MG63 (cell line): ENCODE results near the gene LRRFIP1. TPM values are rescaled to one million over a fixed set of nuclear protein-coding genes. Genes with fewer than 3 reads are reported as not detected.

Experiments used
- DNase-seq: peaks from one replicate; pipeline ENCODE4 v3.0.0-alpha.2; 2020
- H3K27me3 ChIP-seq: fragments of 250-450 bp; sonication (Bioruptor Pico); 2 replicates; pipeline ENCODE4 v1.5.1; 2020; ENCODE audit warnings: mild to moderate bottlenecking, moderate library complexity
- H3K36me3 ChIP-seq: fragments of 250-450 bp; sonication (Bioruptor Pico); 2 replicates; pipeline ENCODE4 v1.5.1; 2020; ENCODE audit warnings: mild to moderate bottlenecking, moderate library complexity
- H3K4me3 ChIP-seq: fragments of 250-450 bp; sonication (Bioruptor Pico); 2 replicates; pipeline ENCODE4 v1.5.1; 2020; ENCODE audit warnings: mild to moderate bottlenecking, moderate library complexity
- H3K9me3 ChIP-seq: fragments of 250-450 bp; sonication (Bioruptor Pico); 2 replicates; pipeline ENCODE4 v1.5.1; 2020; ENCODE audit warnings: mild to moderate bottlenecking, moderate library complexity
- total RNA-seq: library from RNA; depleted of rRNA; stranded (reverse); fragments of >200 nt; shearing (Covaris generic); gene quantifications from 2 replicates; pipeline ENCODE4 v1.2.3, GENCODE V29; 2014; ENCODE audit warnings: low replicate concordance

The LRRFIP1 gene
- total RNA-seq, 1 experiment from 2014 or later = 33.5 TPM

- Histone ChIP-seq H3K4me3 (no peak overlapping the region), H3K9me3 (no peaks in the 10 kb centered on the region; the same call in 1 of the 2 replicates), H3K27me3 (no peaks in the 10 kb centered on the region), H3K36me3 (peaks cover 7% of the 10 kb centered on the region; the same call in 1 of the 2 replicates)
- DNase-seq = no peak
These were observed 1.8 kb downstream of the LRRFIP1 start for GRCh38 chr2:237629188-237629534.

- no peaks in the 10 kb centered on the region; the same call in 1 of the 2 replicates for H3K9me3 ChIP-seq
- H3K36me3 ChIP-seq = peaks cover 7% of the 10 kb centered on the region; the same call in 1 of the 2 replicates
- peak; percentile 47 for DNase-seq
- no peaks in the 10 kb centered on the region for H3K27me3 ChIP-seq
- H3K4me3 ChIP-seq = no peak overlapping the region
These were observed 2.4 kb downstream of the LRRFIP1 start for GRCh38 chr2:237629739-237630138.

- DNase-seq = no peak
- Histone ChIP-seq H3K4me3 (no peak overlapping the region), H3K9me3 (peaks cover 2% of the 10 kb centered on the region; the same call in 1 of the 2 replicates), H3K36me3 (peaks cover 7% of the 10 kb centered on the region; the same call in 1 of the 2 replicates), H3K27me3 (no peaks in the 10 kb centered on the region)
These were observed 3.0 kb downstream of the LRRFIP1 start for GRCh38 chr2:237630216-237631000.

GRCh38 chr2:237631007-237631785, 3.8 kb downstream of the LRRFIP1 start:
- DNase-seq = peak; percentile 72

GRCh38 chr2:237631801-237632585, 4.6 kb downstream of the LRRFIP1 start:
- H3K27me3 ChIP-seq = no peaks in the 10 kb centered on the region
- DNase-seq = no peak
- H3K9me3 ChIP-seq = peaks cover 2% of the 10 kb centered on the region; the same call in 1 of the 2 replicates
- H3K36me3 ChIP-seq = peaks cover 7% of the 10 kb centered on the region; the same call in 1 of the 2 replicates
- no peak overlapping the region for H3K4me3 ChIP-seq

More at GRCh38 chr2:237631007-237631785, 3.8 kb downstream of the LRRFIP1 start:
- Histone ChIP-seq H3K36me3 (peaks cover 7% of the 10 kb centered on the region; the same call in 1 of the 2 replicates), H3K4me3 (no peak overlapping the region), H3K9me3 (peaks cover 2% of the 10 kb centered on the region; the same call in 1 of the 2 replicates), H3K27me3 (no peaks in the 10 kb centered on the region)

DNA sequence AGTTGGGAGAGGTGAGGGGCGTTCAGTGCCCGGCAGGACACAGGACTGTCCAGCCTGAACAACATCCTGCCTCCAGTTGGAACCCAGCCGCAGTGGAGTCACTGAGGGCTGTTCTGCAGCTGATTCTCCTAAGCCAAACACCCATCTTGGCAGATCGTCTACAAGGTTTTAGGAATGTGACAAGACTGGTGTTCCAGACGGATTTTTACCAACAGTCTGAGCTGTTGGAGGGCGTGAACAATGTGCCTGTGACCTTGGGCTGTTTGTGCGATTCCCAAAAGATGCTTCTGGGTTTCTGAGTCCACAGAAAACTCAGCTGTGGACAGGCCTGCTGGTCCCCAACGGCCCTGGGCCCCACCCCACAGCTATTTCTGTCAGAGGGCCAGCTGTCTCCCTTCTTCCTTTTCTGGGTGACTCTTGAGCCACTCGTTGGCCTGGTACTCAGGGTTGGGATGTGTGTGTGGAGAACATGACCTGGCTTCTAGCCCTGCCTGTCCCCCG, 5.7 kb downstream of the LRRFIP1 start:
- peaks cover 2% of the 10 kb centered on the region; the same call in 1 of the 2 replicates for H3K9me3 ChIP-seq
- H3K4me3 ChIP-seq = no peak overlapping the region
- no peaks in the 10 kb centered on the region for H3K27me3 ChIP-seq
- no peak for DNase-seq
- peaks cover 7% of the 10 kb centered on the region; the same call in 1 of the 2 replicates for H3K36me3 ChIP-seq

DNA sequence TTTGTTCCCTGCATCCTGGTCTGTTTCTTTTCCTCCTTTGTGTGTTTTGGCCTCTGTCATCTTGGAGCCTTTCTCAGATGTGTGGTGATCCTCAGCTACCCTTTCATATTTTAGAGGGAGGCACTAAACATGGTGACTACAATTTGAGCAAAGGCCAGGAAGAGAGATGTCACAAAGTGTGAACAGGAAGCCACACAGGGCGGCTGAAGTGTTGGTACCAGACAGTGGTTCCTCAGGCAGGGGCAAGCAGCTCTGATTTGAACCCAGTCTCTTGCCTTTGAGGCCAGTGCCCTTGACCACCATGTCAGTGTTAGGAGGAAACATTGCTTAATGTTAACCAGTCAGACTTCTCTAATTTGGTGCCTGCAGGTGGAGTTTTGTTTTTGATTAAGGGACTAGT, 9.2 kb downstream of the LRRFIP1 start:
- DNase-seq = no peak
- Histone ChIP-seq H3K9me3 (peaks cover 2% of the 10 kb centered on the region; the same call in 1 of the 2 replicates), H3K36me3 (no peaks in the 10 kb centered on the region), H3K27me3 (no peaks in the 10 kb centered on the region), H3K4me3 (no peak overlapping the region)

- H3K36me3 ChIP-seq = no peaks in the 10 kb centered on the region
- H3K27me3 ChIP-seq = no peaks in the 10 kb centered on the region
- no peak overlapping the region for H3K4me3 ChIP-seq
- no peak for DNase-seq
- H3K9me3 ChIP-seq = peaks cover 2% of the 10 kb centered on the region; the same call in 1 of the 2 replicates
These were observed 10.2 kb downstream of the LRRFIP1 start for GRCh38 chr2:237637429-237638135.

DNA sequence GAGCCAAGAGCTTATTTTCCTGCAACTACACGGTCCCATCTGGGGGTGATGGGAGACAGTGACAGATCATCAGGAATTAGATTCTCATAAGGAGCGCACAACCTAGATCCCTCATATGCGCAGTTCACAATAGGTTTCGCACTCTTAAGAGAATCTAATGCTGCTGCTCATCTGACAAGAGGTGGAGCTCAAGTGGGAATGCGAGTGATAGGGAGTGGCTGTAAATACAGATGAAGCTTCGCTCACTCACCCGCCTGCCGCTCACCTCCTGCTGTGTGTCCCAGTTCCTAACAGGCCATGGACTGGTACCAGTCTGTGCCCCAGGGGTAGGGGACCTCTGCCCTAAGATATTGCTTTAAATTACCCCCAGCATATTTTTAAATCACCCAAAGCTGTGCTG, 10.8 kb downstream of the LRRFIP1 start:
- no peak for DNase-seq
- H3K27me3 ChIP-seq = no peaks in the 10 kb centered on the region
- H3K36me3 ChIP-seq = no peaks in the 10 kb centered on the region
- H3K9me3 ChIP-seq = peaks cover 2% of the 10 kb centered on the region; the same call in 1 of the 2 replicates
- H3K4me3 ChIP-seq = no peak overlapping the region

DNA sequence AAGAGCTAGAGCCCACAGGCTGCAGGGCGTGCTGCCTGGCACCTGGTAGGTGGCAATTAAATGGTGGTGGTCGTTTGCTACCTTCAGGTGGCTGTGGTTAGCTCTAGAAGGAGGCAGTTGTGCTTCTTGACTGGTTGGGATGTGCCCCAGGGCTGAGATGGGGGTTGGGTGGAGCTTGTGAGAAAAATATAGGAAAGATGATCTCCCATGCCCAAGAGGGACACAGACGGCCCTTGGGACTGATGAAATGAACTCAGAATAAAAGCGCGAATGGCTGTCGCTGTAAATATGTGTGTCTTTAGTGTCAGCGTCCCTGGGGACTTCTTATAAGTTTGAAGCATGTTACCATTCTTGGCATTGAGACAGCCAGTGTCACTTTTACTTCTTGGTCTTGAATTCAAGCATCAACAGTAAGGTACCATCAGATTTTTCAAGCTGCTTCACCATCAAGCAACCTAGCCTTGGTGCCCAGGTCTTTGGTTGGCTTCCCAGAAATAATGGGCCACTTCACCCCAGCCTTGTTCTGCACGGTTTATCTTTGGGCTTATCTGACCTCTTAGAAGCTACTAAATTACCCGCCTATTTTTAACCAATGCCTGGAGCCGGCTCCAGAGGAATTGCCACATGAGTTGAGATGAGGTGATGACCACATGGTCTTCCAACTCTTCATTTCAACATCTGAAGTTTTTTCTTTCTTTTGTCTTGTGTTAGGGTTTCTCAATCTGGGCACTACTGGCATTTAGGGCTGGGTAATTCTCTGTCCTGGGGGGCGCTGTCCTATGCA, 11.9 kb downstream of the LRRFIP1 start:
- DNase-seq = no peak
- peaks cover 2% of the 10 kb centered on the region; the same call in 1 of the 2 replicates for H3K9me3 ChIP-seq
- no peaks in the 10 kb centered on the region for H3K27me3 ChIP-seq
- no peaks in the 10 kb centered on the region for H3K36me3 ChIP-seq
- H3K4me3 ChIP-seq = no peak overlapping the region

- Histone ChIP-seq H3K9me3 (peaks cover 2% of the 10 kb centered on the region; the same call in 1 of the 2 replicates), H3K27me3 (no peaks in the 10 kb centered on the region), H3K4me3 (no peak overlapping the region), H3K36me3 (no peaks in the 10 kb centered on the region)
- DNase-seq = no peak
These were observed 12.4 kb downstream of the LRRFIP1 start for GRCh38 chr2:237639836-237640220.

DNA sequence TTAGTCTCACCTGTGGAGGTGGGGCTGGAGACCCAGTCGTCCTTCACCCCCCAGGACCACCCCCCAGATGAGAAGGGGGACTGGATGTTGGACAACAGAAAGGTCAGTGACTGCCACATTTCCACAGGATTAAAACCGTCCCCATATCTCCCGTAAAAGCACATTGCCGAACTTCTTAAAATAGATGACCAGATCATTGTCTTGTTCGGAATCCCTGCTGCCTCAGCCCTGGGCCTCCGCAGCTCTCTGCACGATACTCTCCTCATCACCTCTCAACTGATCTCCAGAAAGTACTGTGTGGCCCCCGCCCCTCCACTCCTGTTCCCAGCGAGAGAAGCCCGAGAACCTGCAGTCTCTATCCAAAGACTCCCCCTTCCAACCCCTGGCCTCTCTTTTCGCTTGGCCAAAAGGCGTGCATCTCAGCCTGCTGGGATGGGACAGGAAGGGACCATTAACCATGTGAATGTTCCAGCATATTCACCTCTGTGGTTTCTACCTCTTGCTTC, 13.2 kb downstream of the LRRFIP1 start:
- no peak overlapping the region for H3K4me3 ChIP-seq
- H3K36me3 ChIP-seq = no peaks in the 10 kb centered on the region
- no peaks in the 10 kb centered on the region; the same call in 1 of the 2 replicates for H3K9me3 ChIP-seq
- no peaks in the 10 kb centered on the region for H3K27me3 ChIP-seq
- no peak for DNase-seq

DNA sequence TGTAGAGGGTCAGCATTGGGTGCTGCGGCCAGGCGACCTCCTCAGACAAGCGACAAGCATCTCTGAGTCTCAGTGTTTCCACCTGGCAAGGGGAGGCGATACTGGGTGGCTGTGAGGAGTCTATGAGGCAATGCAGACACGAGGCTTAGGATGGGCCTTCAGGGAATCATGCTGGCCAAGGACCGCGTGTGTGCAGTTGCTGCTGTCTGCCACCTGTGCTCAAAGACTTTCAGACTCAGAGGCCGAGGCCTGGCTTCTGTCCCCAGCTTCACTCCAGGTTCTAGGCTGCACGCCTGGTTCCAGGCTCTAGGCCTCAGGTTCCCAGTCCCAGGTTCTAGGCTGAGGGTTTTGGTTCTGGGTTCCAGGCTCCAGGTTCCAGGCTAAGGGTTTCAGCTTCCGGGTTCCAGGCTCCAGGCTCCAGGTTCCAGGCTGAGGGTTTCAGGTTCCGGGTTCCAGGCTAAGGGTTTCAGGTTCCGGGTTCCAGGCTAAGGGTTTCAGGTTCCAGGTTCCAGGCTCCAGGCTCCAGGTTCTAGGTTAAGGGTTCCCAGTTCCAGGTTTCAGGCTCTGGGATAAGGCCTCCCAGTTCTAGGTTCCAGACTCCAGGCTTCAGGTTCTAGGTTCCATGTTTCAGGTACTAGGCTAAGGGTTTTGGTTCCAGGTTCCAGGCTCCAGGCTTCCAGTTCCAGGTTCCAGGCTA, 14.8 kb downstream of the LRRFIP1 start:
- H3K4me3 ChIP-seq = no peak overlapping the region
- H3K36me3 ChIP-seq = no peaks in the 10 kb centered on the region
- H3K9me3 ChIP-seq = no peaks in the 10 kb centered on the region; the same call in 1 of the 2 replicates
- no peak for DNase-seq
- no peaks in the 10 kb centered on the region for H3K27me3 ChIP-seq

GRCh38 chr2:237643066-237643465, 15.7 kb downstream of the LRRFIP1 start:
- Histone ChIP-seq H3K9me3 (no peaks in the 10 kb centered on the region; the same call in 1 of the 2 replicates), H3K36me3 (no peaks in the 10 kb centered on the region), H3K4me3 (no peak overlapping the region), H3K27me3 (no peaks in the 10 kb centered on the region)
- no peak for DNase-seq
